Nephron (organoid): Measurements from ENCODE around the gene ZCCHC7.
A peak's percentile ranks its signal among the peaks of the same experiment; 100 is the strongest.

Experiments
- H3K27ac Mint-ChIP-seq, 3 experiments: 2 replicates each; pipeline ENCODE4 v1.8.0; 2020; ENCODE audit warnings: mixed read lengths in 3 of 3, mild to moderate bottlenecking in 2 of 3, moderate library complexity in 1 of 3
- H3K27me3 Mint-ChIP-seq: 2 replicates; pipeline ENCODE4 v1.8.0; 2021; ENCODE audit warnings: low read depth, mild to moderate bottlenecking, moderate library complexity, mixed read lengths
- H3K36me3 Mint-ChIP-seq: 2 replicates; pipeline ENCODE4 v1.8.0; 2020; ENCODE audit warnings: low read depth, mixed read lengths
- H3K4me1 Mint-ChIP-seq: 2 replicates; pipeline ENCODE4 v1.8.0; 2020; ENCODE audit warnings: mixed read lengths
- H3K4me3 Mint-ChIP-seq, 3 experiments: 2 replicates each; pipeline ENCODE4 v1.8.0; 2020; ENCODE audit warnings: mild to moderate bottlenecking in 3 of 3, mixed read lengths in 3 of 3, moderate library complexity in 2 of 3
- H3K9me3 Mint-ChIP-seq: 2 replicates; pipeline ENCODE4 v1.8.0; 2020; ENCODE audit warnings: mixed read lengths
- CTCF ChIP-seq, 3 experiments: fragments of 200-600 bp; sonication (generic); IDR thresholded peaks; one replicate each; pipeline ENCODE4 v1.5.0; 2021; ENCODE audit warnings: antibody characterized with exemption in 3 of 3; ENCODE audit not compliant: unreplicated experiment in 3 of 3

ZCCHC7 gene

GRCh38 chr9:37309136-37309535 is 188.8 kb downstream of the ZCCHC7 start:
- Mint-ChIP-seq H3K4me3 (no peak overlapping the region), H3K27me3 (no peaks in the 10 kb centered on the region), H3K4me1 (no peaks in the 10 kb centered on the region), H3K27ac (no peak overlapping the region), H3K36me3 (peaks cover 19% of the 10 kb centered on the region), H3K9me3 (no peaks in the 10 kb centered on the region)
- no peak for TF ChIP-seq CTCF (IDR thresholded peaks at IDR 0.05; ENCODE audit: unreplicated experiment in 3 of 3)

- Mint-ChIP-seq H3K9me3 (no peaks in the 10 kb centered on the region), H3K27me3 (no peaks in the 10 kb centered on the region), H3K36me3 (peaks cover 12% of the 10 kb centered on the region), H3K4me1 (no peaks in the 10 kb centered on the region), H3K27ac (no peak overlapping the region), H3K4me3 (no peak overlapping the region)
- no peak for TF ChIP-seq CTCF (IDR thresholded peaks at IDR 0.05; ENCODE audit: unreplicated experiment in 3 of 3)
Measured at GRCh38 chr9:37311938-37312708, 191.7 kb downstream of the ZCCHC7 start.

- H3K9me3 Mint-ChIP-seq = peaks cover 4% of the 10 kb centered on the region
- H3K36me3 Mint-ChIP-seq = peaks cover 15% of the 10 kb centered on the region
- no peak for TF ChIP-seq CTCF (IDR thresholded peaks at IDR 0.05; ENCODE audit: unreplicated experiment in 3 of 3)
- H3K27ac Mint-ChIP-seq = peak overlapping the region; percentile 10 to 32 (median 20)
- H3K27me3 Mint-ChIP-seq = no peaks in the 10 kb centered on the region
- H3K4me1 Mint-ChIP-seq = peaks cover 7% of the 10 kb centered on the region
- no peak overlapping the region for H3K4me3 Mint-ChIP-seq
Measured at GRCh38 chr9:37324261-37324683, 203.9 kb downstream of the ZCCHC7 start.

- peaks cover 9% of the 10 kb centered on the region for H3K36me3 Mint-ChIP-seq
- no peak for TF ChIP-seq CTCF (IDR thresholded peaks at IDR 0.05; ENCODE audit: unreplicated experiment in 3 of 3)
- H3K27ac Mint-ChIP-seq = peak overlapping the region; percentile 10 to 32 (median 20)
- no peaks in the 10 kb centered on the region for H3K27me3 Mint-ChIP-seq
- H3K4me3 Mint-ChIP-seq = no peak overlapping the region
- H3K9me3 Mint-ChIP-seq = peaks cover 4% of the 10 kb centered on the region
- peaks cover 7% of the 10 kb centered on the region for H3K4me1 Mint-ChIP-seq
Measured at GRCh38 chr9:37324691-37325490, 204.5 kb downstream of the ZCCHC7 start.

GRCh38 chr9:37325778-37326177 is 205.4 kb downstream of the ZCCHC7 start:
- TF ChIP-seq CTCF (IDR thresholded peaks at IDR 0.05; ENCODE audit: unreplicated experiment in 3 of 3) = no peak
- Mint-ChIP-seq H3K36me3 (peaks cover 3% of the 10 kb centered on the region), H3K4me1 (peaks cover 7% of the 10 kb centered on the region), H3K27me3 (no peaks in the 10 kb centered on the region), H3K4me3 (no peak overlapping the region), H3K27ac (no peak overlapping the region), H3K9me3 (no peaks in the 10 kb centered on the region)
